ENCODE measurements around the gene LAIR2. TPM values are rescaled to one million over a fixed set of nuclear protein-coding genes. Genes with fewer than 3 reads are reported as not detected.

Gene LAIR2
- total RNA-seq (2013), result 0.12 TPM
- polyA plus RNA-seq (under 1 TPM in 1 of 3 donors, not detected in 2; 0.38 TPM), polyA minus RNA-seq (0.64 TPM in 1 of 2 replicates, not detected in the other), total RNA-seq (0.16 to 2.2 (median 0.58) reads per million in 11 experiments)

- H4K20me1 ChIP-seq (ENCODE audit: insufficient read depth, low read length), result no peaks in the 10 kb centered on the region
- no peaks in the 10 kb centered on the region for H3K9me3 ChIP-seq (replicated peaks in 1 of 2; ENCODE audit: control insufficient read depth in 1 of 2, insufficient read depth in 1 of 2, low read length in 2 of 2)
- H3K27me3 Mint-ChIP-seq (ENCODE audit: low read depth in 3 of 3), result peaks cover 58 to 77% (median 58%) of the 10 kb centered on the region in 3 donors
- H3K4me3 ChIP-seq (replicated peaks in 1 of 3; ENCODE audit: low read depth in 2 of 3, low read length in 3 of 3), result peak within 1 kb of the TSS in 2 of 3 experiments; percentile 27 to 34
- H3K9me3 Mint-ChIP-seq, result peaks cover 0 to 10% (median 3%) of the 10 kb centered on the region in 7 donors
- H3K4me3 Mint-ChIP-seq, result peak within 1 kb of the TSS in 1 of 2 donors; percentile 53
- peak within 1 kb of the TSS in 1 of 7 donors; percentile 11 for H3K27ac Mint-ChIP-seq
- H3K79me2 ChIP-seq (ENCODE audit: insufficient read depth, low read length), result peaks cover 4% of the 10 kb centered on the region
- TF ChIP-seq CTCF (IDR thresholded peaks at IDR 0.05), result no peak
- peaks cover 25 to 69% of the 10 kb centered on the region in 2 donors for H3K27me3 ChIP-seq (ENCODE audit: control insufficient read depth in 2 of 2, insufficient read depth in 2 of 2, low read length in 2 of 2)
- no peak within 1 kb of the TSS for H3K4me2 ChIP-seq (replicated peaks; ENCODE audit: extremely low read depth, low read length, poor library complexity, severe bottlenecking)
- peaks cover 4 to 5% of the 10 kb centered on the region in 2 donors for H3K4me1 ChIP-seq (ENCODE audit: control insufficient read depth in 1 of 2, insufficient read depth in 2 of 2, low read length in 2 of 2)
- intact Hi-C loops (cut with micrococcal nuclease), result no loop called here
- no peak within 1 kb of the TSS for H2AFZ ChIP-seq (ENCODE audit: insufficient read depth, low read depth, low read length, poor library complexity, severe bottlenecking)
- no peaks in the 10 kb centered on the region for H3K36me3 Mint-ChIP-seq
- no peaks in the 10 kb centered on the region for H3K36me3 ChIP-seq (replicated peaks in 1 of 2; ENCODE audit: control insufficient read depth in 1 of 2, insufficient read depth in 2 of 2, low read length in 2 of 2)
- H3K27ac ChIP-seq (ENCODE audit: low read depth in 1 of 2, low read length in 2 of 2), result peak within 1 kb of the TSS in 1 of 2 donors; percentile 67
- H3K4me1 Mint-ChIP-seq, result peaks cover 11% of the 10 kb centered on the region
- DNase-seq, result no peak
- 34% methylated on average over 7 of the region's 14 CpGs for WGBS (ENCODE audit: insufficient coverage)
- no peak within 1 kb of the TSS for H3K9ac ChIP-seq (ENCODE audit: insufficient read depth, low read length, poor library complexity, severe bottlenecking)
These were observed at the start of gene LAIR2 for GRCh38 chr19:54502518-54503048. Gene LAIR2, plus strand, starts transcription at chr19:54502831. Its CDS starts 88 bp downstream, at chr19:54502919.

GRCh38 chr19:54453921-54454780 lies 48.5 kb upstream of the LAIR2 start:
- Mint-ChIP-seq H3K27me3 (ENCODE audit: low read depth in 3 of 3) (peaks cover 0 to 4% (median 1%) of the 10 kb centered on the region in 3 donors), H3K4me3 (no peak overlapping the region)
- intact Hi-C loops (cut with micrococcal nuclease), result no loop called here

More at GRCh38 chr19:54453921-54454780, 48.5 kb upstream of the LAIR2 start:
- H3K4me3 ChIP-seq (replicated peaks in 1 of 3; ENCODE audit: low read depth in 2 of 3, low read length in 3 of 3), result no peak overlapping the region
- no peak for TF ChIP-seq CTCF (IDR thresholded peaks at IDR 0.05)
- DNase-seq, result no peak
- 98% methylated on average over 27 of the region's 31 CpGs for WGBS (ENCODE audit: insufficient coverage)
- H3K9me3 ChIP-seq (replicated peaks in 1 of 2; ENCODE audit: control insufficient read depth in 1 of 2, insufficient read depth in 1 of 2, low read length in 2 of 2), result no peaks in the 10 kb centered on the region
- no peak overlapping the region for H3K9ac ChIP-seq (ENCODE audit: insufficient read depth, low read length, poor library complexity, severe bottlenecking)
- H4K20me1 ChIP-seq (ENCODE audit: insufficient read depth, low read length), result peaks cover 97% of the 10 kb centered on the region
- H3K4me1 ChIP-seq (ENCODE audit: control insufficient read depth in 1 of 2, insufficient read depth in 2 of 2, low read length in 2 of 2), result peaks cover 26 to 27% of the 10 kb centered on the region in 2 donors
- H3K36me3 Mint-ChIP-seq, result peaks cover 78 to 84% of the 10 kb centered on the region in 2 donors
- no peak overlapping the region for H2AFZ ChIP-seq (ENCODE audit: insufficient read depth, low read depth, low read length, poor library complexity, severe bottlenecking)
- H3K79me2 ChIP-seq (ENCODE audit: insufficient read depth, low read length), result peaks cover 93% of the 10 kb centered on the region
- H3K27ac Mint-ChIP-seq, result peak overlapping the region in 1 of 7 donors; percentile 57
- peaks cover 0 to 2% (median 0%) of the 10 kb centered on the region in 7 donors for H3K9me3 Mint-ChIP-seq
- H3K27me3 ChIP-seq (ENCODE audit: control insufficient read depth in 2 of 2, insufficient read depth in 2 of 2, low read length in 2 of 2), result no peaks in the 10 kb centered on the region
- peaks cover 24% of the 10 kb centered on the region for H3K4me1 Mint-ChIP-seq
- H3K36me3 ChIP-seq (replicated peaks in 1 of 2; ENCODE audit: control insufficient read depth in 1 of 2, insufficient read depth in 2 of 2, low read length in 2 of 2), result peaks cover 76 to 79% of the 10 kb centered on the region in 2 donors
- H3K4me2 ChIP-seq (replicated peaks; ENCODE audit: extremely low read depth, low read length, poor library complexity, severe bottlenecking), result no peak overlapping the region
- H3K27ac ChIP-seq (ENCODE audit: low read depth in 1 of 2, low read length in 2 of 2), result no peak overlapping the region
